Measurements from ENCODE around the gene ZMYND12.

ZMYND12 gene

GRCh38 chr1:42381280-42381673, 74.5 kb downstream of the ZMYND12 start:
- in situ Hi-C loops (cut with MboI; ENCODE audit: low pct_unique_long_range_greater_than_20kb, low sequenced_read_pairs, unreplicated experiment): no loop called here
- no peak for TF ChIP-seq CTCF (IDR thresholded peaks at IDR 0.05; ENCODE audit: extremely low read depth, insufficient read depth, missing control alignments)
- DNase-seq (ENCODE audit: low spot score): no peak

GRCh38 chr1:42380586-42381279, 75.1 kb downstream of the ZMYND12 start, which contains the start of gene RIMKLA:
TSS of gene RIMKLA (plus strand) at chr1:42380792. CDS start at chr1:42380935, 143 bp downstream.
- TF ChIP-seq CTCF (IDR thresholded peaks at IDR 0.05; ENCODE audit: extremely low read depth, insufficient read depth, missing control alignments): no peak
- DNase-seq (ENCODE audit: low spot score): peak; percentile 95
- in situ Hi-C loops (cut with MboI; ENCODE audit: low pct_unique_long_range_greater_than_20kb, low sequenced_read_pairs, unreplicated experiment): no loop called here
